HG03558 (cell line): Measurements from ENCODE around the gene TNS1.

Experiments used
- ATAC-seq: cut with Tn5 transposase; IDR thresholded peaks from one replicate; pipeline ENCODE4 v1.9.1; 2021; ENCODE audit warnings: moderate number of reproducible peaks; ENCODE audit not compliant: unreplicated experiment; ENCODE audit errors: extremely low read depth

TNS1 gene

DNA sequence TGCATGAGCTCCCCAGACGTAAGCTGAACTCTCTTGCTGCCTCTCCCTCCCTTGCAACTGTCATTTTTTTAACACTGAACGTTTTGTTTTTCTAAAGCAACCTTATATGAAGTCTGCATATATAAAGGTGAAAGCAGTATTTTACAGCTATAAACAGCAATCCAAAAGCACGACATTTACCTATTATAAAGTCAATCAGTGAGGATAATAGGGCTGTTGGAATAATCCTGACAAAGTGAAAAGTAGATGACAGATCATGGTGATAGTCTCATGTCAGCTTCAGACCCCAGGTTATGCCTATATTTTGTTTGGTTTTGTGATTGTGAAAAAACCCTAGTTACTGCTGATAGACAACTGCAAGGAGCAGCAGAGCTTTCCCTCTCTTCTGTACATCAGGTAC, 195.8 kb downstream of the TNS1 start:
- no peak for ATAC-seq

DNA sequence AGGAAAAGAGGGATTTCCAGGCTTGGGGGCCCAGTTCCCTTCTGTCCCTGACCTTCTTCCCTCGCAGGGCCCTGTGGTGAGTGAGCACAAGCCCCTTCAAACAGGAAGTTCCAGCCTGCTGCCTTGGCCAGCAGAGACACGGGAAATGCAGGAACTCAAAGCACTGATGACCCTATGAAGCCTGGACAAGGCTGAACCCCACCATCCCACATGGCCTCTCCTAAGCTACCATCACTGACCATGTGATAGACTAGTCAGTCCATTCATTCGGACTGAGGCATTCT, 196.4 kb downstream of the TNS1 start:
- no peak for ATAC-seq

DNA sequence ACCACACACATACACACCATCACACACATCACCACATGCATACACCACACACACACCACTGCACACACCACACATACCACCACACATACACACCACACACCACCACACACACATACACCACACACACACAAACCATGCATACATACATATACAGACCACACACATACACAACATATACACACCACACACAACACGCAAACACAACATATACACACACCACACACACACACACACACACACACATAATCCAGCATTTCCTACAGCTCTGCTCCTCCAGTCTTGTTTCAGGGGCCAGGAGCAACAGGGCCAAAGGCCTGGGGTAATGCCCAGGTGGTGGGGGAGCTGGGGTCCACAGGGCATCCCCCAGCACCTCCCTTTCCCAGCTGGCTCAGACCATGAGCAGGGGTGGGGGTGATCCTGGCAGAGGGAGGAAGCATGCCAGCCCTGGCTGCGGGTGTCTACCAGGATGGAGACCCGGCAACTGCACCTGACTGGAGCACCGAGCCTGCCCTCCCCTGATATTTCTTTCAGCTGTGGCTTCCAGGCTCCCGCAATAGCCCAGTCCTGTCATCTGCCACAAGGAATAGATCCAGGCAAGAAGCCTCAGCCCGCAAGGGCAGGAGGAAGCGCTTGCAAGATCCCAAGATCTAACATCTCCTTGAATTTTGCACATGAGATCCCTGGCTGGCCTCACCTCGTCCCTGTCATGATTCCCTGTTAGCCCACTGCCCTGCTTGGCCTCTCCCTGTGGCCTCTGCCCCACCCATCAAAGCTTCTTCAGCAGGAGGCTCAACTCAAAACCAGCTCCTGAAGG, 196.9 kb downstream of the TNS1 start:
- no peak for ATAC-seq

DNA sequence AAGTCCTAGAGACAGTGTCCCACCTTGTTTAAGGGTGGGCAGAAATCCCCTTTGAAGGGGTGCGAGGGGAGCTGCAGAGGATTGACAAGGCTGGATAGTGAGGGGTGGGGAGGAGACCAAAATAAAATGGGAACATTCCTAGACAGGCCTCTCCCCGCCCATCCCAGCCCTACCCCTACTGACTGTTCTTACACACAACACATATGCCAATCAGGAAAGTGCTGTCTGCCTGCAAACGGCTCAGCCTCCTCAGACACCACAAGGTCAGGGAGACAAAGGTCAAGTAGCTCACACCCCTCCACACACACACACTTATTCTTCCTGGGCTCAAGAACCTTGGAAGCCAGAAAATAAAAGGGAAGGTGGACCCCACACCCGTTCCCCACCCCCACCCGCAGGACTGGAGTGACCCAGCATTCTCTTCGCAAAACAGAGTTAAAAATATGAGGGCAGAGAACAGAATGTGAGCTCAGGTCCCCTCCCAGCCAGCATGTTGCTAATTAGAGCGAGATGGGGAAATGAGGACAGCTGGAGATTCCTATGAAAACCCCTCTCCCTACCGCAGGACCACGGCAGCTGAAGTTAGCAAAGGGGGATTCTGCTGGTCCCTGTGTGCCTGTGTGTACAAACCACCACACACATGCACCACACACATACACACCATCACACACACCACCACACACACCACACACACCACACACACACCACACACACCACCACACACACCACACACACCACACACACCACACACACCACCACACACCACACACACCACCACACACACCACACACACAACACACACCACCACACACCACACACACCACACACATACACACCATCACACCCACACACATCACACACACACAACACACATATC, 197.8 kb downstream of the TNS1 start:
- ATAC-seq = no peak

- ATAC-seq = no peak
Observed at GRCh38 chr2:217804338-217804737, 198.5 kb downstream of the TNS1 start.

- ATAC-seq = no peak
Observed at GRCh38 chr2:217803653-217803960, 199.2 kb downstream of the TNS1 start.

- no peak for ATAC-seq
Observed at GRCh38 chr2:217802876-217803652, 199.7 kb downstream of the TNS1 start.

DNA sequence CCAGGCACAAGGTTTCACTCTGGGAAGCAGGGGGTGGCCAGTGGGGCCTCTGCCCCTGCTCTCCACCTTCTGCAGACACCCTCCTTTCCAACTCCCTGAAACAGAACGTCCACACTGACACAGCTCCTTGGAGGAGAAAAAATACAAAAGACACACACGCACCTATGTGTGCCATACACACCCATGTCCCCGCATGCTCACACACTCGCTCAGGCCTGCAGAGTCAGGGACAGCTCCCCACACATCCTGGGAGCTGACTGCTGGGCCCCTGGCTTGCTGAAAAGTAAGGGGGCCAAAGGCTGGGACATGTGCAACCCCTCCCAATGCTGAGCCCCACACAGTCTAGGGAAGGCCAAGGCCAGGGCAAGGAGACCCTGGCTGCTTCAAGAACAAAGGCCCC, 200.5 kb downstream of the TNS1 start:
- ATAC-seq = no peak

DNA sequence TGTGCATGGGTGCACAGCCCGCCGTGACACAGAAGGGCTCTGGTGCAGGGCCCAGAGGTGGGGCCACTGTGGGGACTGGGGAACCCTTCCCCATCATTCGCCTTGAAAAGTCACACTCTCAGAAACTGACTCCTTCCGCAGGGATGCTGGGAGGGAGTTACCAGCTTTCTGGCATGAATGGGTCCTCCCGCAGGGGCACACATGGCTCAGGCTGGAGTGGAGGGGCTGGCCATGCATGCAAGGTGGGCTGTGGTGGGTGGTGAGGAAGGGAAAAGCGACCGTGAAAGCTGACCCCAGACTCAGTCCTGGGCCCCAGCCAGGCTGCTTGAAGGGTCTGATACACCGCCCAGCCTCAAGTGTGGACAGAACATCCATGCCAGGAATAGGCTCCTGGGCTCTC, 201.1 kb downstream of the TNS1 start:
- ATAC-seq = no peak

- ATAC-seq = no peak
Observed at GRCh38 chr2:217801115-217801531, 201.7 kb downstream of the TNS1 start.

- no peak for ATAC-seq
Observed at GRCh38 chr2:217800433-217801114, 202.2 kb downstream of the TNS1 start.

DNA sequence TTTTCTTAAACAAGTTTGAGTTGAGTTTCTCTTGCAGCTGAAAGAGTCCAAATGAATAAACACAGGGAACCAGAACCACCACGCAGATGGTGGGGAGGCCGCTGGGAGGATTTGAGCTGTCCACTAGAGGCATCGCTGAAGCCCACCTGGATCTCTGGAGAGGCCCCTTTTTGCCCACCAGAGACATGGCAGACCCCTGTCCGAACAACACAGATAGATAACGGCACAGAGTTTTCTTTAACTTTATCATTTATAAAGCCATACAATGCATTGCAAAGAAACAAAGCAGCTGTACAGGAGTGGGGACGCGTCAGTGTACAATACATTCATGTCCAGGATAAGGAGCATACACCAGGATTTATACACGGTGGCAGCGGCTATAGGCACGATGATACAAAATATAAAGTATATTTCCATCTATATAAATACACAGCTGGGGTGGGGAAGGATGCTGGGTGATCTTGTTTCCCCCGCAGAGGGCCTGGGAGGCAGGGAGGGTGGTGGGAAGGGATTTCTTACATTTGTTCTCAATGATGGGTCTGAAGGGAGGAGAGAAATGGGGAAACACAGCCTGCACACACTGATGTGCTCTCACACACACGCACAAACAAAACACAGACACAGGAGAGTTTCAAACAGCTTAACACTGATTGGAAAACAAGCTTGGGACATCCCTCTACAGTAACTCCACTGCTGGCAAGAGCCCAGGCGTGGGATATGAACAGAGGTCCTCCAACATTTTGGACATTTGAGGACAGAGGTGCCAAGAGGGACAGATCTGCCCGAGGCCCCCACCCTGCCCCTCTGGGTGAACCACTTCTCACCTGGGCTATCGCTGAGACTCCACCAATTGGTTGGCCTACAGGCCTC, 203.0 kb downstream of the TNS1 start:
- ATAC-seq = no peak

GRCh38 chr2:217798743-217799562, 203.8 kb downstream of the TNS1 start:
- no peak for ATAC-seq

- ATAC-seq = no peak
Observed at GRCh38 chr2:217798191-217798590, 204.6 kb downstream of the TNS1 start.

- ATAC-seq = no peak
Observed at GRCh38 chr2:217797661-217798069, 205.1 kb downstream of the TNS1 start.

GRCh38 chr2:217797165-217797564, 205.6 kb downstream of the TNS1 start:
- ATAC-seq = no peak

DNA sequence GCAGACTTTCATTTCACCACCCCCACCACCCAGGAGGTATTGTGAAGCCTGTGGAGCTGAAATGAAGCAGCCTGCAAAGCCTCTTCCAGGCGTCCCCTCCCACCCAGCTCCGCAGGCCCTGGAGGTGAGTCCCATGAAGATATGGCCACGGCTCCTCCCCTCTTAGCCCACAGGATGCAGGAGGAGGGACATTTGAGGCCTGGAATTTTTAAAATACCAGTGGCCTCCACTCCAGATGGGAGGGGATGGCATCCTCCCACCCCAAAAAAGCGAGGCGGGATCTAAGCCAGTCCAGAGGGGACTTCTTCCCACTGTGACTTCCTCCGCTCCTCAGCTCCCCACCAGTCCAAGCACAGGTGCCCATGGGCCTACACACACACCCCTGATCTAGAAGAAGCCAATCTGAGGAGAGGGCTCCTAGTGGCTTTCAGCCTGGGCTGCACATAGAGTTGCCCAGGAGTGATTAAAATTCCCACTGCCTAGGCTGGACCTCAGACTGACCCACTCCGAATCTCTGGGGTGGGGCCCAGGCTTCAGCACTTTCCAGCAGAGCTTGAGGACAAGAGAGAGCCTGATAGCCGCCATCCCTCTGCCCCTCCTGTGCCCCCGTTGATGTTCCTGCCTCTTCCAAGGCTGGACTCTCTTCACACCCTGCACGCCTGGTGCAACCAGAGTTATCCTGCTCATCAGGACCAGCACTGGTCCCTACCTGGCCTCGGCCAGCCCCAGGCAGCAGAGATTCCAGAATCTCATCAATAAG, 206.9 kb downstream of the TNS1 start:
- no peak for ATAC-seq

GRCh38 chr2:217795067-217795466, 207.7 kb downstream of the TNS1 start:
- no peak for ATAC-seq
